Uterus (tissue), 4 donors: ENCODE results near the gene NR2E1. TPM values are rescaled to one million over a fixed set of nuclear protein-coding genes. Genes with fewer than 3 reads are reported as not detected.

Experiments
- DNase-seq, 2 donors: peaks; one replicate each; pipeline ENCODE4 v3.0.0-alpha.2; 2019 to 2020
- H3K27ac ChIP-seq, 2 donors: fragments of 200-600 bp; sonication (generic); 1 replicate in 1 of 2; 2 replicates in 1 of 2; pipeline ENCODE4 v1.5.1; 2016 to 2018
- H3K27me3 ChIP-seq, 2 donors: fragments of 200-600 bp; sonication (generic); one replicate each; pipeline ENCODE4 v1.5.1; 2018 to 2019; ENCODE audit warnings: control low read depth in 1 of 2
- H3K36me3 ChIP-seq, 2 donors: fragments of 200-600 bp; sonication (generic); one replicate each; pipeline ENCODE4 v1.5.1; 2019; ENCODE audit warnings: control low read depth in 1 of 2
- H3K4me1 ChIP-seq, 2 donors: fragments of 200-600 bp; sonication (generic); one replicate each; pipeline ENCODE4 v1.5.1; 2018 to 2019; ENCODE audit warnings: control low read depth in 1 of 2
- H3K4me3 ChIP-seq, 2 donors: fragments of 200-600 bp; sonication (generic); 1 replicate in 1 of 2; 2 replicates in 1 of 2; pipeline ENCODE4 v1.5.1; 2018 to 2019; ENCODE audit warnings: mild to moderate bottlenecking in 1 of 2
- H3K9me3 ChIP-seq, 2 donors: fragments of 200-600 bp; sonication (generic); one replicate each; pipeline ENCODE4 v1.5.1; 2019; ENCODE audit warnings: control low read depth in 1 of 2
- CTCF ChIP-seq, 4 experiments: fragments of 200-600 bp in 2 of 4; fragments of 450-650 bp in 2 of 4; sonication (generic) in 2 of 4; IDR thresholded peaks; one replicate each; pipeline ENCODE4 v1.5.1; 2016 to 2019; ENCODE audit warnings: antibody characterized with exemption in 4 of 4, mild to moderate bottlenecking in 2 of 4, moderate library complexity in 1 of 4
- POLR2A ChIP-seq, 2 donors: fragments of 450-650 bp; IDR thresholded peaks; one replicate each; pipeline ENCODE4 v1.6.1; 2016; ENCODE audit warnings: antibody characterized with exemption in 2 of 2, mild to moderate bottlenecking in 1 of 2, moderate library complexity in 1 of 2
- intact Hi-C: fragments of 100-400 bp; cut with DNase I; formaldehyde crosslinking; loops from one replicate; pipeline ENCODE4 v1.15.1; 2023; ENCODE audit warnings: low total_unique reads
- total RNA-seq, 4 donors: library from RNA; depleted of rRNA in 3 of 4; stranded (reverse); fragments of >200 nt in 3 of 4; gene quantifications; one replicate each; pipeline versions ENCODE4 v1.1.0 to v1.2.4, GENCODE V29; 2014 to 2023
- donor health status: DM: yes; HTN: yes; CAD: no.

NR2E1 gene
- total RNA-seq, 4 donors from 2014 or later = not detected

GRCh38 chr6:108123946-108124345 is 41.9 kb upstream of the NR2E1 start:
- Histone ChIP-seq H3K4me3 (no peak overlapping the region), H3K4me1 (peaks cover 0 to 6% of the 10 kb centered on the region in 2 donors), H3K9me3 (no peaks in the 10 kb centered on the region), H3K27ac (no peak overlapping the region), H3K36me3 (no peaks in the 10 kb centered on the region), H3K27me3 (peaks cover 4 to 6% of the 10 kb centered on the region in 2 donors)
- intact Hi-C loops = no loop called here
- TF ChIP-seq CTCF (IDR thresholded peaks at IDR 0.05) = no peak
- TF ChIP-seq POLR2A (IDR thresholded peaks at IDR 0.05) = no peak
- no peak for DNase-seq

GRCh38 chr6:108127056-108127455 is 38.8 kb upstream of the NR2E1 start:
- no peaks in the 10 kb centered on the region for H3K9me3 ChIP-seq
- DNase-seq = no peak
- no peak overlapping the region for H3K4me3 ChIP-seq
- no peaks in the 10 kb centered on the region for H3K4me1 ChIP-seq
- no peaks in the 10 kb centered on the region for H3K36me3 ChIP-seq
- peaks cover 0 to 6% of the 10 kb centered on the region in 2 donors for H3K27me3 ChIP-seq
- intact Hi-C loops = no loop called here
- TF ChIP-seq POLR2A (IDR thresholded peaks at IDR 0.05) (no peak), CTCF (IDR thresholded peaks at IDR 0.05) (no peak)
- H3K27ac ChIP-seq = no peak overlapping the region

- TF ChIP-seq CTCF (IDR thresholded peaks at IDR 0.05) = no peak
- TF ChIP-seq POLR2A (IDR thresholded peaks at IDR 0.05) = no peak
- Histone ChIP-seq H3K27me3 (peaks cover 0 to 6% of the 10 kb centered on the region in 2 donors), H3K4me3 (no peak overlapping the region), H3K36me3 (no peaks in the 10 kb centered on the region), H3K27ac (no peak overlapping the region), H3K9me3 (no peaks in the 10 kb centered on the region), H3K4me1 (no peaks in the 10 kb centered on the region)
- DNase-seq = no peak
- intact Hi-C loops = no loop called here
Measured at GRCh38 chr6:108127826-108128225, 38.0 kb upstream of the NR2E1 start.

- no peak for DNase-seq
- intact Hi-C loops = no loop called here
Measured at GRCh38 chr6:108130262-108130661, 35.6 kb upstream of the NR2E1 start.

GRCh38 chr6:108132863-108133262 is 33.0 kb upstream of the NR2E1 start:
- peaks cover 0 to 11% of the 10 kb centered on the region in 2 donors for H3K27me3 ChIP-seq
- H3K4me3 ChIP-seq = no peak overlapping the region
- H3K27ac ChIP-seq = no peak overlapping the region
- no peaks in the 10 kb centered on the region for H3K9me3 ChIP-seq
- intact Hi-C loops = no loop called here
- H3K4me1 ChIP-seq = no peaks in the 10 kb centered on the region
- DNase-seq = no peak
- no peaks in the 10 kb centered on the region for H3K36me3 ChIP-seq
- TF ChIP-seq CTCF (IDR thresholded peaks at IDR 0.05) = no peak

More at GRCh38 chr6:108130262-108130661, 35.6 kb upstream of the NR2E1 start:
- Histone ChIP-seq H3K9me3 (no peaks in the 10 kb centered on the region), H3K27me3 (peaks cover 0 to 1% of the 10 kb centered on the region in 2 donors), H3K36me3 (no peaks in the 10 kb centered on the region), H3K4me1 (no peaks in the 10 kb centered on the region), H3K4me3 (no peak overlapping the region), H3K27ac (no peak overlapping the region)
- TF ChIP-seq CTCF (IDR thresholded peaks at IDR 0.05) = no peak
- no peak for TF ChIP-seq POLR2A (IDR thresholded peaks at IDR 0.05)
